ENCODE results near the gene ATF4. TPM values are rescaled to one million over a fixed set of nuclear protein-coding genes. Genes with fewer than 3 reads are reported as not detected.
"Not testable (repeated sequence)": the region's sequence is repeated elsewhere in the genome, so short reads cannot be mapped to it uniquely, and the experiment has no call there.

The ATF4 gene
- total RNA-seq, 4 donors from 2014 or later: 234 to 335 (median 284) TPM

DNA sequence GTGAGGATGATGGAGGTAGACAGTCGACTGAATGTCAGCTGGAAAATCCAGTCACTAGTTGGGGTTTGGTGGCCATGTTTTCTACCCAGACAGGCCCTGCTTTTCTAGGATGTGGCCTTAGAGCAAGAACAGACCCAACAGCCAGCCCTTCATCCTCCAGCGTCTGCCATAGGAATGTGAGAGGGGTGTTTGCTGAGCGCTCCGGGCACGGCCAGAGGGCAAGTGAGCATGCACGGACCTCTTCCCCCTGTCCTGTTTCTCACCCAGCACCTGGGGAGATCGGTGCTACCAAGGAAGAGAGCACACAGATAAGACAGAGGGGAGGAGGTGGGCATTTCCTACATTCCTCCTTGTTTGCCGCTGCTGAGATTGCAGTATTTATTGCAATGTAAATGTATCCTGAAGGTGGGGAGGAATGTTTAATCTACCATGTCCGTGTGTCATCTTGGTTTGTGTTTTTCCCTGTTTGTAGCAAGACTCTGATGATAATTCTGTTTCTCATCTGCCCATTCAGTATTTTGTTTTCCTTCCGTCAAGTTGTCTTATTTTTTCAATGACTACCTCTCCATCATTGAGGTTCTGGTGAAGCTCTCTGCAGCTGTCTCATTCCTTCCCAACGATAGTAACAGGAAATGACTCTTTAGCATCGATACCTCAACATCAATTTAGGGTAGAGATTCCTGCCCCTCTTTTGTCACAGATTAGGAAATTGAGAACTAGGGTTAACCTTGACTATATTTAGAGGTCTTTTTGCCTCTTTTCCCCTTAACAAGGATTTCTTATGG lies 4.9 kb upstream of the ATF4 start:
- H3K9me3 ChIP-seq: no peaks in the 10 kb centered on the region
- no peak overlapping the region for H3K27ac ChIP-seq
- DNase-seq (ENCODE audit: low spot score in 2 of 2): no peak
- H3K27me3 ChIP-seq: no peaks in the 10 kb centered on the region
- peaks cover 17% of the 10 kb centered on the region for H3K4me1 ChIP-seq
- H3K36me3 ChIP-seq: peaks cover 64% of the 10 kb centered on the region
- no peak for TF ChIP-seq EP300 (IDR thresholded peaks at IDR 0.05)
- WGBS: 85% methylated on average over 12 of the region's 12 CpGs
- H3K4me3 ChIP-seq: no peak overlapping the region

DNA sequence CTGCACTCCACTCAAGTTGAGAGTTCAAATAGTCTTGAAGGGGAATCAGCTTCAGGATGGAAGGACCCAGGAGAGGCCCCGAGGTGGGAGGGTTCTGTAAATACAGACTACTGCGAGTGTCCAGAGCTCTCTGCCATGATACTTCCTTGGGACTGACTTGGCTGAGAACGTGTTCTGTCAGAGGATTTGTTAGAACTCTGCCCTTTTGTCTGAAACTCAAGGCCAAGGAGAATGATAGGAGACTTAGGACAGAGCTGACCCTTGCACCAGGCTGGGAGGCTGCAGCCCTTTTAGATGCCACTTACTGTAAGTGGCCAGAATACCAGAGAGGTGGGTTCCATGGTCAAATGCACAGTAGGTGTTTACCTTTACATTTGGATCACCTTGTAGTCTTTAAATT lies 2.9 kb upstream of the ATF4 start:
- 85% methylated on average over 2 of the region's 3 CpGs for WGBS
- Histone ChIP-seq H3K27ac (no peak overlapping the region), H3K9me3 (no peaks in the 10 kb centered on the region), H3K4me1 (peaks cover 29% of the 10 kb centered on the region), H3K36me3 (peaks cover 58% of the 10 kb centered on the region), H3K4me3 (no peak overlapping the region), H3K27me3 (no peaks in the 10 kb centered on the region)
- TF ChIP-seq, protein P1, sequence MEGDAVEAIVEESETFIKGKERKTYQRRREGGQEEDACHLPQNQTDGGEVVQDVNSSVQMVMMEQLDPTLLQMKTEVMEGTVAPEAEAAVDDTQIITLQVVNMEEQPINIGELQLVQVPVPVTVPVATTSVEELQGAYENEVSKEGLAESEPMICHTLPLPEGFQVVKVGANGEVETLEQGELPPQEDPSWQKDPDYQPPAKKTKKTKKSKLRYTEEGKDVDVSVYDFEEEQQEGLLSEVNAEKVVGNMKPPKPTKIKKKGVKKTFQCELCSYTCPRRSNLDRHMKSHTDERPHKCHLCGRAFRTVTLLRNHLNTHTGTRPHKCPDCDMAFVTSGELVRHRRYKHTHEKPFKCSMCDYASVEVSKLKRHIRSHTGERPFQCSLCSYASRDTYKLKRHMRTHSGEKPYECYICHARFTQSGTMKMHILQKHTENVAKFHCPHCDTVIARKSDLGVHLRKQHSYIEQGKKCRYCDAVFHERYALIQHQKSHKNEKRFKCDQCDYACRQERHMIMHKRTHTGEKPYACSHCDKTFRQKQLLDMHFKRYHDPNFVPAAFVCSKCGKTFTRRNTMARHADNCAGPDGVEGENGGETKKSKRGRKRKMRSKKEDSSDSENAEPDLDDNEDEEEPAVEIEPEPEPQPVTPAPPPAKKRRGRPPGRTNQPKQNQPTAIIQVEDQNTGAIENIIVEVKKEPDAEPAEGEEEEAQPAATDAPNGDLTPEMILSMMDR (IDR thresholded peaks at IDR 0.05): no peak
- no peak for TF ChIP-seq EP300 (IDR thresholded peaks at IDR 0.05)
- no peak for TF ChIP-seq POLR2A (IDR thresholded peaks at IDR 0.05)
- no peak for DNase-seq (ENCODE audit: low spot score in 2 of 2)

DNA sequence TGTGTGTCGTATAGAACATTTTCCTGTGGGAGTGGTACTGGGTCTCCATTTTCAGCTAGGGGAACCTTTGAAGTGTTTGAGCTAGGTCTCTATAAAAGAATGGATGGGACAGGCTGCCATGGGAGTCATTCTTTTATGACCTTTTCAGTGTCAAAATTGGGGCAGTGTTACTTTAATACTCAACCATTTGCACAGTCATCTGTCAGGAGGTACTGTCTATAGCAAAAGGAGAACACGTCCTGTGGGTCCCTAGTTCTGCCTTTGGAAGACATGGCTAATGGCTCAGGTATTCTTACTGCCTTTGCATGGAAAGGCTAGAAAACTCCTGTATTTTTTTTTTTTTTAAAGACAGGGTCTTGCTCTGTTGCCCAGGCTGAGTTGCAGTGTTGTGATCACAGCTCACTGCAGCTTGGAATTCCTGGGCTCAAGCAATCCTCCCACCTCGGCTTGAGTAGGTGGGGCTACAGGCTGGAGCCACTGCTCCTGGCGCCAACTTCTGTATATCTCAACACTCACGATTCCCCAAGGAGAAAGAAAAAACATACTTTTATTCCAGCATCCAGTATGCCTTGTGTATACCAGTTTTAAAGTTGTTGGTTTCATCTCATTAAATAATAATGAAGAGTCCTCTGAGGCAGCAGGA lies 2.1 kb upstream of the ATF4 start:
- no peak for TF ChIP-seq EP300 (IDR thresholded peaks at IDR 0.05)
- no peak for TF ChIP-seq POLR2A (IDR thresholded peaks at IDR 0.05)
- TF ChIP-seq, protein P1 (IDR thresholded peaks at IDR 0.05): no peak
- no peak for TF ChIP-seq POLR2AphosphoS5 (IDR thresholded peaks at IDR 0.05)
- no peaks in the 10 kb centered on the region for H3K9me3 ChIP-seq
- no peaks in the 10 kb centered on the region for H3K27me3 ChIP-seq
- H3K36me3 ChIP-seq: peaks cover 55% of the 10 kb centered on the region
- peak overlapping the region; percentile 100 for H3K27ac ChIP-seq
- no peak overlapping the region for H3K4me3 ChIP-seq
- DNase-seq (ENCODE audit: low spot score in 2 of 2): no peak
- WGBS: 61% methylated on average over 5 of the region's 5 CpGs
- H3K4me1 ChIP-seq: peaks cover 37% of the 10 kb centered on the region

DNA sequence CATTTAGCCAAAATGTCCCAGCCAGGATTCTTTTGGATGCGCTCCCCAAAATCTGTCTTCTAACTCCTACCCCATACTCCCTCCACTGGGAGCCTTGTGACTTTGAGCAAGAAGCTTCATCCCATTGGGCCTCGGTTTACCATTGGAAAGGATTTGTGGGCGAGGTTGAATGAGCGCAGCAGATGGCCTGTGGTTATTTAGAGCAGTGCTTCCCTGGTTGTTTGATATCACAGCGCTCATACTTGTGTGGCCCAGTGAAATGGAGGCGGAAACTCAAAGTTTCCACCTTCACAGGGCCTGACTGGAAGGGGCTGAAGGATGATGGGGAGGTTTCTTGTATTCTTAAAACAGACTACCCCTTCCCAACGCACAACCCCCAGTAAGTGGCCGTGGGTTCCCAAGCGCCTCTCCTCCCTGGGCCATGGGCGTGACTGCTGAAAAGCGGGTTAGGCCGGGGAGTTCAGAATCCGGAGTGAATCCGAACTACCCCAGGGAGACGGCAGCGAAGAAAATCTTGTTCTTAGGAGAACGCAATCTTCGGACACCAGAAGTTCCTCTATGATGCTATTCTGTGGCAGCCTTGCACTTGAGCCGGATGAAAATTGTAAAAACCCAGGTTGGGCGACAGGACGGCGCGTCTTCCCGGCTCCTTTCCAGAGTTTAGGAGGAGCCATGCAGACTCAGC lies 1.2 kb upstream of the ATF4 start:
- 22% methylated on average over 10 of the region's 24 CpGs for whole genome bisulfite sequencing
- DNase-seq (ENCODE audit: low spot score in 2 of 2): no peak
- TF ChIP-seq POLR2AphosphoS5 (IDR thresholded peaks at IDR 0.05): no peak
- TF ChIP-seq, protein P1 (IDR thresholded peaks at IDR 0.05): no peak
- TF ChIP-seq EP300 (IDR thresholded peaks at IDR 0.05): no peak
- no peak for TF ChIP-seq POLR2A (IDR thresholded peaks at IDR 0.05)
- Histone ChIP-seq H3K4me3 (peak overlapping the region; percentile 86), H3K27me3 (no peaks in the 10 kb centered on the region), H3K27ac (peak overlapping the region; percentile 100), H3K36me3 (peaks cover 55% of the 10 kb centered on the region), H3K9me3 (no peaks in the 10 kb centered on the region), H3K4me1 (peaks cover 43% of the 10 kb centered on the region)

DNA sequence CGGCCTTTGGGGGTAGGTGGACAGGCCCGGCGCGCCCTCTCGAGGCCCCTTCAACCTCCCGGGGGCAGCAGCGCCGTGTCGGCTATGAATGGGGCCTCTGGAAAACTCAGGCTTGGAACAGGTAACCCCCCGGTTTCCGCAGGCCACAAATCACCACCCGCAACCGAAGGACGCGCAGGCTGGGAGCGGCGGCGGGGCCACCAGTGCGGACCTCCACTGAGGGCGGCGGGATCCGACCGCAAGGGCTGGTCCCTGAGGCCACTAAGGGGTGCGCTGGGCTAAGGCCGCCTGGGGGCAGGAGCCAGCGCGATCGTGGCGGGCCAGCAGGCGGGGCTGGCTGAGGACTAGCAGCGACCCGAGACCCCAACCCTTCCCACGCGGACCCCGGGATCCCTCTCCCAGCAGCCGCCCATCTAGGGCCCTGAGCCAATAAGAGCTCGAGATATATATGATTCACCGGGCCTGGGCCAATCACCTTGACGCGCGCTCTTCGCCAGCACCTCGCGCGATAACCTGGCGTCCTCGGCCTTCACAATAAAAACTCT lies 609 bp upstream of the ATF4 start:
- WGBS: 0% methylated on average over 4 of the region's 47 CpGs
- peak; percentile 99 for DNase-seq (ENCODE audit: low spot score in 2 of 2)

DNA sequence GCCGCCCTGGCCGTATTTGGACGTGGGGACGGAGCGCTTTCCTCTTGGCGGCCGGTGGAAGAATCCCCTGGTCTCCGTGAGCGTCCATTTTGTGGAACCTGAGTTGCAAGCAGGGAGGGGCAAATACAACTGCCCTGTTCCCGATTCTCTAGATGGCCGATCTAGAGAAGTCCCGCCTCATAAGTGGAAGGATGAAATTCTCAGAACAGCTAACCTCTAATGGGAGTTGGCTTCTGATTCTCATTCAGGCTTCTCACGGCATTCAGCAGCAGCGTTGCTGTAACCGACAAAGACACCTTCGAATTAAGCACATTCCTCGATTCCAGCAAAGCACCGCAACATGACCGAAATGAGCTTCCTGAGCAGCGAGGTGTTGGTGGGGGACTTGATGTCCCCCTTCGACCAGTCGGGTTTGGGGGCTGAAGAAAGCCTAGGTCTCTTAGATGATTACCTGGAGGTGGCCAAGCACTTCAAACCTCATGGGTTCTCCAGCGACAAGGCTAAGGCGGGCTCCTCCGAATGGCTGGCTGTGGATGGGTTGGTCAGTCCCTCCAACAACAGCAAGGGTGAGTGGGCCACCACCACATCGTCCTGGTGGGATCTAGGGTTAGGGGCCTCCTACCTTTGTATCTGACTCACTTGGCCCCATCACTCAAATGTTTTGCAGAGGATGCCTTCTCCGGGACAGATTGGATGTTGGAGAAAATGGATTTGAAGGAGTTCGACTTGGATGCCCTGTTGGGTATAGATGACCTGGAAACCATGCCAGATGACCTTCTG lies 934 bp downstream of the ATF4 start:
- Histone ChIP-seq H3K36me3 (peaks cover 46% of the 10 kb centered on the region), H3K4me3 (peak overlapping the region; percentile 86), H3K4me1 (peaks cover 51% of the 10 kb centered on the region), H3K27ac (peak overlapping the region; percentile 100)
- H3K27me3 ChIP-seq; DNase-seq (ENCODE audit: low spot score in 2 of 2); H3K9me3 ChIP-seq: not testable (repeated sequence)
- 2% methylated on average over 21 of the region's 28 CpGs for WGBS

More for the DNA sequence above, 609 bp upstream of the ATF4 start:
- H3K4me1 ChIP-seq: peaks cover 46% of the 10 kb centered on the region
- no peaks in the 10 kb centered on the region for H3K9me3 ChIP-seq
- no peaks in the 10 kb centered on the region for H3K27me3 ChIP-seq
- H3K36me3 ChIP-seq: peaks cover 54% of the 10 kb centered on the region
- H3K27ac ChIP-seq: peak overlapping the region; percentile 100
- H3K4me3 ChIP-seq: peak overlapping the region; percentile 86
- no peak for TF ChIP-seq EP300 (IDR thresholded peaks at IDR 0.05)
- TF ChIP-seq, protein P1 (IDR thresholded peaks at IDR 0.05): peak in 1 of 2 donors; percentile 15
- peak in 1 of 2 donors; percentile 47 for TF ChIP-seq POLR2A (IDR thresholded peaks at IDR 0.05)

DNA sequence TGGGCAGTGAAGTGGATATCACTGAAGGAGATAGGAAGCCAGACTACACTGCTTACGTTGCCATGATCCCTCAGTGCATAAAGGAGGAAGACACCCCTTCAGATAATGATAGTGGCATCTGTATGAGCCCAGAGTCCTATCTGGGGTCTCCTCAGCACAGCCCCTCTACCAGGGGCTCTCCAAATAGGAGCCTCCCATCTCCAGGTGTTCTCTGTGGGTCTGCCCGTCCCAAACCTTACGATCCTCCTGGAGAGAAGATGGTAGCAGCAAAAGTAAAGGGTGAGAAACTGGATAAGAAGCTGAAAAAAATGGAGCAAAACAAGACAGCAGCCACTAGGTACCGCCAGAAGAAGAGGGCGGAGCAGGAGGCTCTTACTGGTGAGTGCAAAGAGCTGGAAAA lies 1.7 kb downstream of the ATF4 start:
- DNase-seq (ENCODE audit: low spot score in 2 of 2); H3K27me3 ChIP-seq; H3K9me3 ChIP-seq: not testable (repeated sequence)
- Histone ChIP-seq H3K27ac (peak overlapping the region; percentile 100), H3K4me1 (peaks cover 56% of the 10 kb centered on the region), H3K36me3 (peaks cover 40% of the 10 kb centered on the region), H3K4me3 (peak overlapping the region; percentile 86)
- 8% methylated on average over 5 of the region's 5 CpGs for WGBS

Data from suprapubic skin (tissue), 4 donors.